Suprapubic skin (tissue), 4 donors: ENCODE results near the gene CFLAR.

Experiments used
- POLR2A ChIP-seq, 2 donors: fragments of 450-650 bp; IDR thresholded peaks; one replicate each; pipeline ENCODE4 v1.6.1; 2017; ENCODE audit warnings: antibody characterized with exemption in 2 of 2, mild to moderate bottlenecking in 2 of 2, moderate library complexity in 2 of 2
- POLR2AphosphoS5 ChIP-seq, 3 donors: sonication (generic); formaldehyde crosslinking; IDR thresholded peaks; one replicate each; pipeline ENCODE4 v1.6.1; 2017; ENCODE audit warnings: antibody characterized with exemption in 3 of 3
- TF ChIP-seq, protein P1 (sequence below), 2 donors: fragments of 200-600 bp in 1 of 2; fragments of 450-650 bp in 1 of 2; sonication (generic) in 1 of 2; IDR thresholded peaks; one replicate each; pipeline ENCODE4 v1.5.1; 2016 to 2019; ENCODE audit warnings: antibody characterized with exemption in 2 of 2, mild to moderate bottlenecking in 1 of 2, moderate library complexity in 1 of 2

DNA sequence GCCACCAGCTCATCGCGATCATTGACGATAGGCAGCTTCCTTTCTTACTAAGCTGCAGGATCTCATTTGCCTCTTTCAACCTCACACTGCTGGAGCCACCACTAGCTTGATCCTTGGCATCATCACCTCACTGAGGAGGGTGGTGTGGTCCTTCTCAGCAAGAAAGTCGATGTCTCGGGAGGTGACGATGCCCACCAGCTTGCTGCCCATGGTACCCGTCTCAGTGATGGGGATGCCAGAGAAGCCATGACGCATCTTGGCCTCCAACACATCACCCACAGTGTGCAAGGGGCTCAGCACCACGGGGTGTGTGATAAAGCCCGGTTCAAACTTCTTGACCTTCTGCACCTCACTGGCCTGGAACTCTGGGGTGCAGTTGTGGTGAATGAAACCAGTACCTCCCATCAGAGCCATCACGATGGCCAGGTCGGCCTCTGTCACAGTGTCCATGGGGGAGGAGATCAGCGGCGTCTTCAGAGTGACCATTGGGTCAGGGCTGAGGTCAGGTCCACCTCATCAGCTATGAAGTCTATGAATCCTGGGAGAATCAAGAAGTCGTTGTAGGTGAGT is 22.5 kb downstream of the CFLAR start:
- TF ChIP-seq POLR2A (IDR thresholded peaks at IDR 0.05) (no peak), POLR2AphosphoS5 (IDR thresholded peaks at IDR 0.05) (no peak)
- TF ChIP-seq, protein P1, sequence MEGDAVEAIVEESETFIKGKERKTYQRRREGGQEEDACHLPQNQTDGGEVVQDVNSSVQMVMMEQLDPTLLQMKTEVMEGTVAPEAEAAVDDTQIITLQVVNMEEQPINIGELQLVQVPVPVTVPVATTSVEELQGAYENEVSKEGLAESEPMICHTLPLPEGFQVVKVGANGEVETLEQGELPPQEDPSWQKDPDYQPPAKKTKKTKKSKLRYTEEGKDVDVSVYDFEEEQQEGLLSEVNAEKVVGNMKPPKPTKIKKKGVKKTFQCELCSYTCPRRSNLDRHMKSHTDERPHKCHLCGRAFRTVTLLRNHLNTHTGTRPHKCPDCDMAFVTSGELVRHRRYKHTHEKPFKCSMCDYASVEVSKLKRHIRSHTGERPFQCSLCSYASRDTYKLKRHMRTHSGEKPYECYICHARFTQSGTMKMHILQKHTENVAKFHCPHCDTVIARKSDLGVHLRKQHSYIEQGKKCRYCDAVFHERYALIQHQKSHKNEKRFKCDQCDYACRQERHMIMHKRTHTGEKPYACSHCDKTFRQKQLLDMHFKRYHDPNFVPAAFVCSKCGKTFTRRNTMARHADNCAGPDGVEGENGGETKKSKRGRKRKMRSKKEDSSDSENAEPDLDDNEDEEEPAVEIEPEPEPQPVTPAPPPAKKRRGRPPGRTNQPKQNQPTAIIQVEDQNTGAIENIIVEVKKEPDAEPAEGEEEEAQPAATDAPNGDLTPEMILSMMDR (IDR thresholded peaks at IDR 0.05) = no peak
